Gastrocnemius medialis (tissue), 4 donors: ENCODE measurements around the gene KMT2E. TPM values are rescaled to one million over a fixed set of nuclear protein-coding genes. Genes with fewer than 3 reads are reported as not detected.

Source experiments
- ATAC-seq, 2 donors: fragments of 150-250 bp; one replicate each; pipeline ENCODE4 v1.9.1; 2016
- DNase-seq, 2 donors: peaks; one replicate each; pipeline ENCODE4 v3.0.0-alpha.2; 2019
- H3K27ac ChIP-seq, 4 donors: fragments of 200-600 bp; sonication (generic); 1 replicate in 1 of 4; 2 replicates in 3 of 4; pipeline ENCODE4 v1.5.1; 2016 to 2018; ENCODE audit warnings: mild to moderate bottlenecking in 2 of 4, moderate library complexity in 1 of 4
- H3K27me3 ChIP-seq, 3 donors: fragments of 200-600 bp; sonication (generic) in 2 of 3; 1 replicate in 1 of 3; 2 replicates in 2 of 3; pipeline versions ENCODE4 v1.5.1 to v1.6.0; 2016 to 2019; ENCODE audit warnings: mild to moderate bottlenecking in 1 of 3, moderate library complexity in 1 of 3
- H3K36me3 ChIP-seq, 2 donors: fragments of 200-600 bp; sonication (generic) in 1 of 2; one replicate each; pipeline ENCODE4 v1.5.1; 2017 to 2018
- H3K4me1 ChIP-seq, 2 donors: fragments of 200-600 bp; sonication (generic) in 1 of 2; one replicate each; pipeline ENCODE4 v1.5.1; 2016 to 2017; ENCODE audit warnings: mild to moderate bottlenecking in 2 of 2
- H3K4me3 ChIP-seq, 4 donors: fragments of 200-600 bp; sonication (generic) in 3 of 4; 1 replicate in 1 of 4; 2 replicates in 3 of 4; pipeline ENCODE4 v1.5.1; 2016 to 2019; ENCODE audit warnings: mild to moderate bottlenecking in 2 of 4
- H3K9me3 ChIP-seq, 3 donors: fragments of 200-600 bp; sonication (generic) in 2 of 3; 1 replicate in 1 of 3; 2 replicates in 2 of 3; pipeline ENCODE4 v1.5.1; 2016 to 2019
- CTCF ChIP-seq, 5 experiments: fragments of 450-650 bp in 3 of 5; fragments of 200-600 bp in 2 of 5; sonication (generic) in 2 of 5; IDR thresholded peaks in 4 of 5; conservative IDR thresholded peaks in 1 of 5; 1 replicate in 4 of 5; 2 replicates in 1 of 5; pipeline ENCODE4 v1.5.1; 2016 to 2019; ENCODE audit warnings: antibody characterized with exemption in 5 of 5, mild to moderate bottlenecking in 3 of 5, moderate library complexity in 3 of 5
- POLR2A ChIP-seq, 2 donors: fragments of 450-650 bp; IDR thresholded peaks; one replicate each; pipeline ENCODE4 v1.6.1; 2017; ENCODE audit warnings: antibody characterized with exemption in 2 of 2, mild to moderate bottlenecking in 2 of 2, moderate library complexity in 2 of 2
- in situ Hi-C, 4 donors: fragments of 200-750 bp; cut with MboI; loops; one replicate each; pipeline versions ENCODE4 v1.15.0 to v1.8.0; 2017; ENCODE audit warnings: low sequenced_read_pairs in 4 of 4
- intact Hi-C: fragments of 100-400 bp; cut with DNase I; formaldehyde crosslinking; loops from one replicate; pipeline ENCODE4 v1.15.1; 2023; ENCODE audit warnings: low total_unique reads
- total RNA-seq, 4 donors: library from RNA; depleted of rRNA; stranded (reverse); fragments of >200 nt; gene quantifications; one replicate each; pipeline versions ENCODE4 v1.1.0 to v1.2.3, GENCODE V29; 2016

Gene KMT2E
- total RNA-seq, 4 donors from 2014 or later, result 29.7 to 72.1 (median 38.0) TPM

GRCh38 chr7:105097619-105098018, 83.6 kb downstream of the KMT2E start:
- peak; percentile 75 to 89 for ATAC-seq
- no peak for TF ChIP-seq CTCF (IDR thresholded peaks at IDR 0.05 in 4 of 5, conservative IDR thresholded peaks at IDR 0.05 in 1 of 5)
- TF ChIP-seq POLR2A (IDR thresholded peaks at IDR 0.05), result no peak
- no peak overlapping the region for H3K4me3 ChIP-seq
- H3K9me3 ChIP-seq, result no peaks in the 10 kb centered on the region
- H3K27ac ChIP-seq, result peak overlapping the region; percentile 74 to 85 (median 75)
- intact Hi-C loops, result loop anchor here (2.0 kb wide), 1 partner anchor 113 kb away; no protein-coding TSS in a partner anchor
- DNase-seq, result no peak
- in situ Hi-C loops, result no loop called here
- peaks cover 0 to 31% of the 10 kb centered on the region in 2 donors for H3K36me3 ChIP-seq
- peaks cover 18 to 39% of the 10 kb centered on the region in 2 donors for H3K4me1 ChIP-seq
- no peaks in the 10 kb centered on the region for H3K27me3 ChIP-seq

GRCh38 chr7:105098863-105099515, 85.0 kb downstream of the KMT2E start:
- intact Hi-C loops, result loop anchor here (2.0 kb wide), 1 partner anchor 114 kb away; no protein-coding TSS in a partner anchor
- in situ Hi-C loops, result no loop called here
- DNase-seq (no peak), ATAC-seq (no peak)
- no peak overlapping the region for H3K4me3 ChIP-seq
- H3K27me3 ChIP-seq, result no peaks in the 10 kb centered on the region
- H3K36me3 ChIP-seq, result peaks cover 0 to 30% of the 10 kb centered on the region in 2 donors
- H3K27ac ChIP-seq, result peak overlapping the region; percentile 74 to 85 (median 75)
- TF ChIP-seq POLR2A (IDR thresholded peaks at IDR 0.05) (no peak), CTCF (IDR thresholded peaks at IDR 0.05 in 4 of 5, conservative IDR thresholded peaks at IDR 0.05 in 1 of 5) (no peak)
- H3K4me1 ChIP-seq, result peaks cover 18 to 39% of the 10 kb centered on the region in 2 donors
- H3K9me3 ChIP-seq, result no peaks in the 10 kb centered on the region

GRCh38 chr7:105101864-105102263, 87.9 kb downstream of the KMT2E start:
- peaks cover 0 to 52% of the 10 kb centered on the region in 2 donors for H3K36me3 ChIP-seq
- ATAC-seq (no peak), DNase-seq (no peak)
- peak overlapping the region in 1 of 4 donors; percentile 0 for H3K27ac ChIP-seq
- in situ Hi-C loops (no loop called here), intact Hi-C loops (no loop called here)
- H3K4me1 ChIP-seq, result peaks cover 18 to 39% of the 10 kb centered on the region in 2 donors
- H3K27me3 ChIP-seq, result no peaks in the 10 kb centered on the region
- H3K9me3 ChIP-seq, result no peaks in the 10 kb centered on the region
- H3K4me3 ChIP-seq, result no peak overlapping the region
- TF ChIP-seq CTCF (IDR thresholded peaks at IDR 0.05 in 4 of 5, conservative IDR thresholded peaks at IDR 0.05 in 1 of 5) (no peak), POLR2A (IDR thresholded peaks at IDR 0.05) (no peak)

GRCh38 chr7:105102557-105103352, 88.8 kb downstream of the KMT2E start:
- in situ Hi-C loops (no loop called here), intact Hi-C loops (no loop called here)
- peak overlapping the region in 2 of 4 donors; percentile 4 to 21 for H3K27ac ChIP-seq
- H3K4me1 ChIP-seq, result peaks cover 16 to 32% of the 10 kb centered on the region in 2 donors
- H3K4me3 ChIP-seq, result no peak overlapping the region
- H3K9me3 ChIP-seq, result no peaks in the 10 kb centered on the region
- DNase-seq, result no peak
- TF ChIP-seq CTCF (IDR thresholded peaks at IDR 0.05 in 4 of 5, conservative IDR thresholded peaks at IDR 0.05 in 1 of 5), result no peak
- TF ChIP-seq POLR2A (IDR thresholded peaks at IDR 0.05), result no peak
- H3K36me3 ChIP-seq, result peaks cover 0 to 61% of the 10 kb centered on the region in 2 donors
- ATAC-seq, result no peak
- no peaks in the 10 kb centered on the region for H3K27me3 ChIP-seq
